ENCODE measurements around the gene ERAP2.

The ERAP2 gene

GRCh38 chr5:96859375-96859774 lies 16.9 kb upstream of the ERAP2 start:
- DNase-seq (ENCODE audit: low spot score), result no peak
- in situ Hi-C loops (cut with MboI; ENCODE audit: low sequenced_read_pairs, unreplicated experiment), result no loop called here
- no peak for TF ChIP-seq CTCF (IDR thresholded peaks at IDR 0.05; ENCODE audit: borderline replicate concordance, control extremely low read depth, extremely low read depth, insufficient read depth, missing control alignments)

- no peak for TF ChIP-seq CTCF (IDR thresholded peaks at IDR 0.05; ENCODE audit: borderline replicate concordance, control extremely low read depth, extremely low read depth, insufficient read depth, missing control alignments)
- in situ Hi-C loops (cut with MboI; ENCODE audit: low sequenced_read_pairs, unreplicated experiment), result loop anchor here (10.0 kb wide), 1 partner anchor 284 kb away; the partner anchor contains the start of gene LIX1
- no peak for DNase-seq (ENCODE audit: low spot score)
Measured at GRCh38 chr5:96861076-96861475, 15.2 kb upstream of the ERAP2 start.

GRCh38 chr5:96863114-96863513 lies 13.2 kb upstream of the ERAP2 start:
- in situ Hi-C loops (cut with MboI; ENCODE audit: low sequenced_read_pairs, unreplicated experiment), result loop anchor here (10.0 kb wide), 1 partner anchor 282 kb away; the partner anchor contains the start of gene LIX1
- DNase-seq (ENCODE audit: low spot score), result no peak
- no peak for TF ChIP-seq CTCF (IDR thresholded peaks at IDR 0.05; ENCODE audit: borderline replicate concordance, control extremely low read depth, extremely low read depth, insufficient read depth, missing control alignments)

GRCh38 chr5:96863949-96864584 lies 12.2 kb upstream of the ERAP2 start:
- DNase-seq (ENCODE audit: low spot score), result no peak
- no peak for TF ChIP-seq CTCF (IDR thresholded peaks at IDR 0.05; ENCODE audit: borderline replicate concordance, control extremely low read depth, extremely low read depth, insufficient read depth, missing control alignments)
- in situ Hi-C loops (cut with MboI; ENCODE audit: low sequenced_read_pairs, unreplicated experiment), result loop anchor here (10.0 kb wide), 1 partner anchor 281 kb away; the partner anchor contains the start of gene LIX1

GRCh38 chr5:96864922-96865530 lies 11.3 kb upstream of the ERAP2 start:
- DNase-seq (ENCODE audit: low spot score), result no peak
- TF ChIP-seq CTCF (IDR thresholded peaks at IDR 0.05; ENCODE audit: borderline replicate concordance, control extremely low read depth, extremely low read depth, insufficient read depth, missing control alignments), result no peak
- in situ Hi-C loops (cut with MboI; ENCODE audit: low sequenced_read_pairs, unreplicated experiment), result loop anchor here (10.0 kb wide), 1 partner anchor 280 kb away; the partner anchor contains the start of gene LIX1

GRCh38 chr5:96868603-96869371 lies 7.5 kb upstream of the ERAP2 start:
- peak; percentile 44 for DNase-seq (ENCODE audit: low spot score)
- TF ChIP-seq CTCF (IDR thresholded peaks at IDR 0.05; ENCODE audit: borderline replicate concordance, control extremely low read depth, extremely low read depth, insufficient read depth, missing control alignments), result peak; percentile 88
- in situ Hi-C loops (cut with MboI; ENCODE audit: low sequenced_read_pairs, unreplicated experiment), result loop anchor here (10.0 kb wide), 1 partner anchor 276 kb away; the partner anchor contains the start of gene LIX1

Measured in GM13976 (cell line).